WERI-Rb-1 (cell line): Measurements from ENCODE around the gene FNBP1.

Source experiments
- DNase-seq: peaks from one replicate; pipeline ENCODE4 v3.0.0-alpha.2; 2020
- H3K27ac ChIP-seq: fragments of 250-450 bp; sonication (Bioruptor Pico); 2 replicates; pipeline ENCODE4 v1.5.1; 2020; ENCODE audit warnings: mild to moderate bottlenecking, moderate library complexity
- H3K27me3 ChIP-seq: fragments of 250-450 bp; sonication (Bioruptor Pico); 2 replicates; pipeline ENCODE4 v1.5.1; 2021; ENCODE audit warnings: mild to moderate bottlenecking, low read depth, moderate library complexity; ENCODE audit not compliant: insufficient read depth, severe bottlenecking
- H3K36me3 ChIP-seq: fragments of 250-450 bp; sonication (Bioruptor Pico); 2 replicates; pipeline ENCODE4 v1.5.1; 2020; ENCODE audit warnings: mild to moderate bottlenecking, moderate library complexity
- H3K4me3 ChIP-seq: 2 replicates; pipeline ENCODE4 v1.5.1; 2011; ENCODE audit warnings: low read depth, mild to moderate bottlenecking, control low read depth, low read length
- H3K9me3 ChIP-seq: fragments of 250-450 bp; sonication (Bioruptor Pico); 2 replicates; pipeline ENCODE4 v1.5.1; 2021; ENCODE audit warnings: mild to moderate bottlenecking, moderate library complexity; ENCODE audit not compliant: severe bottlenecking
- CTCF ChIP-seq: IDR thresholded peaks from 2 replicates; pipeline ENCODE4 v1.5.1; 2011; ENCODE audit warnings: low read depth, mild to moderate bottlenecking, control low read depth, inconsistent platforms, low read length

The FNBP1 gene

GRCh38 chr9:129860653-129861446 is 182.1 kb downstream of the FNBP1 start:
- no peak for DNase-seq
- Histone ChIP-seq H3K36me3 (peaks cover 59% of the 10 kb centered on the region), H3K9me3 (no peaks in the 10 kb centered on the region), H3K4me3 (no peak overlapping the region), H3K27ac (no peak overlapping the region), H3K27me3 (no peaks in the 10 kb centered on the region)
- no peak for TF ChIP-seq CTCF

DNA sequence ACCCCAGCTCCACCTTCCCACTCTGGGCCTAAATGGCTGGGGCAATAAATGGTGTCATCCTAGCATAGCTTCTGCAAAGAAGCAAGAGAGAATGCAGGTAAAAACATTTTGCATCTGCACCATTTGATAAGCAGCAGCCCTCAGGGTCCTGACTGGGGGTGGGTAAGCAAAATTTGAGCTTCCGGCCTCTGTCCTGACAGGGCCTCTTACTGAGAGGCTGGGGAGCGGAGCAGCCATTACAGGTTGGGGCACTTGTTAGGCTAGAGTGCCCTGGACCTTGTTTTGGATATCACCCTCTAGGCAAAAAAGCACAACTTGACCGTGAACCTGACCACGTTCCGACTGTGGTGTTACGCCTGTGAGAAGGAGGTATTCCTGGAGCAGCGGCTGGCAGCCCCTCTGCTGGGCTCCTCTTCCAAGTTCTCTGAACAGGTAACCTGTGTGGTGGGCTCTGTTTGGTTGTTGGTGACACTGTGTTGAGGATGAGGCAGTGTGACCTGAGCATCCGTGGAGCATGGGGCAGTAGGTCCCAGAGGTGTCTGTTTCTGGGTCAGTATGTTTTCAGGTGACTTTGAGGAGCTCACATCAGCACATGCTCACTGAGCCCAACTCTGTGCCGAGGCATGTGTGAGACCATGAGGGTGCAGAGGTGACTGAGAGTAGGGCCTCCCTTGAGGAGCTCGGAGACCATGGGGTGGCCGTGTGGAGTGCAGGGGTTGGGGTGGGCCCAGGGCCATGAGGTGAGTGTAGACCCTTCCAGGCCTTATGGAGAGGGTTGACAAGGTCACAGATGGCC is 184.6 kb downstream of the FNBP1 start:
- no peak for TF ChIP-seq CTCF
- Histone ChIP-seq H3K27ac (no peak overlapping the region), H3K36me3 (peaks cover 62% of the 10 kb centered on the region), H3K27me3 (no peaks in the 10 kb centered on the region), H3K4me3 (no peak overlapping the region), H3K9me3 (no peaks in the 10 kb centered on the region)
- DNase-seq, result no peak

DNA sequence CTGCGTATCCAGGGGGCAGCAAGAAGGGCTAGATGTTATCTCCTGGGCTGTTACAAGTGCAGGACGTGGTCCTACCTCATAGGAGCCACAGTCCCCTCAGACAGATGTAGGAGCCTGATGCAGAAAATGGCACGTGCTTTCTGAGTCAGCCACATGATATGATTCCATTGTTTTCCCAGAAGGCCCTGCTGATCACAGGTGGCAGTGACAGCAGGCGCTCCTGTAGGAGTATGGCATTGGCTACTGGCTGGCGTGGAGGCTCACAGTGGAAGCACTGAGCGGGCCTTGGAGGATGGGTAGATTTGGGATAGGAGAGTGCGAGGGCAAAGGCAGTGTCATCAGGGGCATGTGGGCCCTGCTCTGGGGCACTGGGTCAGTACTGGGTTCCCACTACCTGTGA is 185.8 kb downstream of the FNBP1 start:
- no peak for DNase-seq
- Histone ChIP-seq H3K9me3 (no peaks in the 10 kb centered on the region), H3K27ac (no peak overlapping the region), H3K36me3 (peaks cover 67% of the 10 kb centered on the region), H3K4me3 (no peak overlapping the region), H3K27me3 (no peaks in the 10 kb centered on the region)
- TF ChIP-seq CTCF, result no peak

- Histone ChIP-seq H3K9me3 (no peaks in the 10 kb centered on the region), H3K36me3 (peaks cover 52% of the 10 kb centered on the region), H3K27ac (no peak overlapping the region), H3K4me3 (no peak overlapping the region), H3K27me3 (no peaks in the 10 kb centered on the region)
- no peak for DNase-seq
- TF ChIP-seq CTCF, result no peak
Observed at GRCh38 chr9:129854588-129855110, 188.3 kb downstream of the FNBP1 start.

DNA sequence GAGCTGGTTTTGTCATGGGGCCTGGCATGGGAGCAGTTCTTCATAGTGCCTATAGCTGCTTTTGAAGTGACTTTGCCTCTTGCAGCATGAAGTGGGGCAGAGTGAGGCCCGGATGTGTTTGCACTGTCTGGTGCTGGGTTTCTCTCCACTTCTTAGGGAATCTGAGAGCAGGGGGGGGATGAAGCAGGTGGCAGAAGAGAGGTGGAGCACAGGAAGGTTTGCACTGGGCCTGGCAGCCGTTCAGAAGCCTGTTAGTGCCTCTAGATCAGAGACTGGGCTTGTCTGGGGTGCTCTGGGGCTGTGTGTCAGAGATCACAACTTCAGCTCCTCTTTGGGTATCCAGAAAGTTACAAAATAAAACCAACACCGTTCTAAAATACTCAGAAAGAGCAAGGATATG is 189.4 kb downstream of the FNBP1 start:
- DNase-seq, result no peak
- H3K27ac ChIP-seq, result peak overlapping the region; percentile 75
- no peak for TF ChIP-seq CTCF
- no peaks in the 10 kb centered on the region for H3K27me3 ChIP-seq
- no peak overlapping the region for H3K4me3 ChIP-seq
- H3K9me3 ChIP-seq, result no peaks in the 10 kb centered on the region
- H3K36me3 ChIP-seq, result peaks cover 45% of the 10 kb centered on the region
